GF-D8 (cell line): Measurements from ENCODE around the gene SKA3.
"Not testable (repeated sequence)": the region's sequence is repeated elsewhere in the genome, so short reads cannot be mapped to it uniquely, and the experiment has no call there.

Experiments
- DNase-seq: peaks from one replicate; lab custom pipeline; 2025; lab: John Stamatoyannopoulos, UW

SKA3 gene

DNA sequence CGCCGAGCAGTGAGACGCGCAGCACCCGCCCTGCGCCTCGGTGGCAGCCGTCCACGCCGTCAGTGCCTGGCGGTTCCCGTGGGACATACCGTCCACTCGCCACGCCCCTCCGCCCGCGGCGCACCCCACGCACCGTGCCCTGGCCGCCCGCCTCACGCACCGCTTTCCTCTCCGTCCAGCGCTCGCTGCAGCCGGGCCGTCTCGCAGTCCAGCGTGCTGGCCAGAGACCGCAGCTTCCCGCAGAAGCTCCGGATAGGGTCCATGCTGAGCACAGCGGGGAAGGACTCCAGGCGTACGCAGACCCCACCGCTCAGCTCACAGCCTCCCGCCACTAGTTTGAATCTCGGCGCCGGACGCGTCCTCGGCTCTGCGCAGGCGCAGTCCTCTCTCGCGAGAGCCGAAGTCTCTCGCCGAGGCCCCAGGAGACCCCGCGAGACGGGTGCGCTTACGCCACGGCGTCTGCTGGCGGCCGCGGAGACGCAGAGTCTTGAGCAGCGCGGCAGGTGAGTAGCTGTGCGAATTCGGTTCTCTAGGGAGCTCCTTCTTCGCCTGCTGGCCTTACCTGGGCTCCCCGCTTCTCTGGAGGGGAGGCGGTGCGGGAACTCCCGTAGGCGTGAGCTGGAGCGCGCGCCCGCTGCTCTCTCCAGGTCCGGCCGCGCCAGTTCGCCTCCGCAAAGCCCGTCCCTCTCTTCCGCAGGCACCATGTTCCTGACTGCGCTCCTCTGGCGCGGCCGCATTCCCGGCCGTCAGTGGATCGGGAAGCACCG lies at the start of gene SKA3, which contains the start of gene MRPL57:
Gene SKA3, minus strand, starts transcription at position 338 of the 767 bp plus-strand sequence. Its CDS starts 75 bp downstream, at position 263.
Gene MRPL57, plus strand, starts transcription at position 444 of the 767 bp plus-strand sequence. Its CDS starts 259 bp downstream, at position 703.
- DNase-seq, result peak; percentile 87

DNA sequence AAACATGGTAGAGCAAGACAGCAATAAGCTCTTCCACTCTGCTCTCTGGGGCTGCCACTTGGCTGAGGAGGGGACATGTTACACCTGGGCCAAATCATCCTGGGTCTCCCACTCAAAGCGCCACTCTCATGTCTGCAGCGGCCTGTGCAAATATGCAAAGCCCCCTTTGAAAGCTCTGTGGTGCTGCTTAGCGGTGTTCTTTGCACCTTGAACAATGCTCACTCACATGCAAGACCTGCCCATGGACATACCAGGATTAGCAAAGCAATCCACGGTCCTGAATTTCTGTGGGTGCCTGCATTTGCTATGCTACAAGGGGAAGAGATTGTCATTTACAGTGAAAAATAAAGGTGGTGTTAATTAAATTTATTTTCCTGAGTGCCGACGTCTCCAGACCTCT lies 48.7 kb upstream of the SKA3 start:
- DNase-seq, result no peak

DNA sequence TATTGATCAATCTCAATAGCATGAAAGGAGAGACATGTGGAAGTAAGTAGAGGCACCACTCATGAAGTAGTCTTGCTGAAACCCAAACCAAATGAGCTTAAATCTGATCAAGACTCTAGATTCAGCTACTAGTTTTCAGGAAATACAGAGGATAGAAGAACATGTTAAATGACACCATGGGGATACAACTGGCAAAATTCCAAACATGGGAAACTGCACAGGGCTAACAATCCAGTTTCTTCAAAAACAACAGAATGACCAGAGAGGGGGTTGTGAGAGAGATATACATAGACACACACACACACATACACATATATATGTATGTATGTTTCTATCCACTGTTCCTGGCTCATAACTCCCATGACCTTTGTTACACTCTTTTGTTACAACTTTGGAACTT lies 44.9 kb upstream of the SKA3 start:
- DNase-seq, result no peak

DNA sequence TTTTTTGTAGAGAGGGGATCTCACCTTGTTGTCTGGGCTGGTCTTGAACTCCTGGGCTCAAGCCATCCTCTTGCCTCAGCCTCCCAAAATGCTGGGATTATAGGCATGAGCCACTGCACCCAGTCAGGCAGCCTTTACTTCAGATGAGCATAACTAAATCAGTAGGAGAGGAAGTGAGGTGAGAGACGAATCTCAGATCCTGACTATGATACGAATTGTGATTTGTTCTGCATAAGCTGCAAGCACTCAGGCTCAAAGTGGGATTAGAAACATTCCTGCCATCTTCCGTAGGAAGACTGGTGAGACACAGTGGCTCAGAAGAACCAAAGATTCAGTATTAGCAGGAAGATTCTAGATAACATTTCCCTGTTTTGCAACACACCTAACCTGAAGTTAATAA lies 43.4 kb upstream of the SKA3 start:
- DNase-seq, result not testable (repeated sequence)

DNA sequence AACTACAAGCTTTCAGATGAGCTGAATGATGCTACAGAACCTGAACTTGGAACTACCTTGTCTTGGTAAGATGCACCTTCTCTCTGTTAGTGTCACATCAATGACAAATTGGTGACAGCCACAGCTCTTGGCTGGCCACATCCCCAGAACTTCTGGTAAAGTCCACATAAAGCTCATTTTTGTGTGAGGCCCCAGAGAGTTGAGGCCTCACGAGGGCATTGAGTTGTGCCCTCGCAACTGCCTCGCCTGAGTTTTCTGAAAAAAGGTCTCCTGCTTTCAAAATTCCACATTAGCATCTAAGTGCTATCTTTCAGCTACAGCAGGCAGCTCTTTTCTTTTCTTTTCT lies 42.7 kb upstream of the SKA3 start:
- peak; percentile 90 for DNase-seq

GRCh38 chr13:21218351-21219035 lies 42.1 kb upstream of the SKA3 start:
- DNase-seq, result peak; percentile 97

DNA sequence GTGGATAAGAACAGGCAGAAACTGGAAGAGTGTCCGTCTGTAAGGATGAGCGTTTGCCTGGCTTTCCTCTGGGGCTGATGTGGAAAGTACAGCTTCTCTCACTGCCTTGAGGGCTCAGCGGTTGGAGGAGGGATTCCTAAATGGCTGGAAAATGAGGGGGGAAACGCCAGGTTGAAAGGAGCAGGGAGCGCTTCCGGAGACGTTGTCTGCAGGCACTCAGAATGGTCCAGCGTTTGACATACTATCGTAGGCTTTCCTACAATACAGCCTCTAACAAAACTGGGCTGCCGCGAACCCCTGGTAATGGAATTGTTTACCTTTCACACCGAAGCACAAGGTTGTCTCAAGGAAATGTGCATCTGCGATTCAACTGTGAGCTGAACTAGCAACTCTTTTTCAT lies 40.0 kb upstream of the SKA3 start:
- no peak for DNase-seq

DNA sequence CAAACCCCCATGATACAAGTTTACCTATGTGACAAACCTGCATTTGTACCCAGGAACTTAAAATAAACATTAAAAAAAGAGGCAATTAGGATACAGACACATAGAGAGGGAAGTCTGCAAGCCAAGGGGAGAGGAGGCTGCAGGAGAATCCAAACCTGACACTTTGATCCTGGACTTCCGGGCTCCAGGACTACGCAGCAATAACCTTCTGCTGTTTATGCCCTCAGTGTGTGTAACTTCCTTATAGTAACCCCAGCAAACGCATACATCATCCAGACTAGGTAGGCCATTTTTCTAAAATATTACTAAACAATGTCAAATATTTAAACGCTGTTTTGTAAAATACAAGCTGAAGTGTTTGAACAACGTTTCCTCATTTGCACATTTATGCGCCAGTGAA lies 39.1 kb upstream of the SKA3 start:
- DNase-seq, result not testable (repeated sequence)

- no peak for DNase-seq
Measured at GRCh38 chr13:21212138-21212775, 35.9 kb upstream of the SKA3 start.

- DNase-seq, result no peak
Measured at GRCh38 chr13:21208652-21209154, 32.4 kb upstream of the SKA3 start.

- no peak for DNase-seq
Measured at GRCh38 chr13:21202767-21203531, 26.6 kb upstream of the SKA3 start.

GRCh38 chr13:21201456-21202190 lies 25.3 kb upstream of the SKA3 start:
- DNase-seq, result not testable (repeated sequence)

- DNase-seq, result not testable (repeated sequence)
Measured at GRCh38 chr13:21198391-21198790, 22.0 kb upstream of the SKA3 start.

GRCh38 chr13:21197606-21198225 lies 21.4 kb upstream of the SKA3 start:
- not testable (repeated sequence) for DNase-seq

DNA sequence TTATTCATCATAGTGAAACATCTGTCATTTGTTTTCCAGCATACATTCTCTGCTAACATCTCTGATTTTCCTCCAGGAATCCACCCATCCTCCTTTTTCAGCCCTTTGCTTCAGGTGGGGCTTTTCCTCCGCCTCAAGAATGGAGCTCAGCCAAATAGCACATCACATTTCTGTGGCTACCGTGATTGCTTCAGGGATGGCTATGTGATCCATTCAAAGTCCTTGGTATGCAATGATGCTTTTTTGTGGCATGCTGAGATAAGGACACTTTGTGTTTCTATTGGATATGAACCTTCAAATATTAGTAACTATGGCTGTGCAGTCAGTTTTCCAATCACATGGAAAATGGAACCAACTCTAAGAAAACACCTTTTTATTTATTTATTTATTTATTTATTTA lies 18.4 kb upstream of the SKA3 start:
- not testable (repeated sequence) for DNase-seq

- DNase-seq, result not testable (repeated sequence)
Measured at GRCh38 chr13:21186410-21186809, 10.1 kb upstream of the SKA3 start.

DNA sequence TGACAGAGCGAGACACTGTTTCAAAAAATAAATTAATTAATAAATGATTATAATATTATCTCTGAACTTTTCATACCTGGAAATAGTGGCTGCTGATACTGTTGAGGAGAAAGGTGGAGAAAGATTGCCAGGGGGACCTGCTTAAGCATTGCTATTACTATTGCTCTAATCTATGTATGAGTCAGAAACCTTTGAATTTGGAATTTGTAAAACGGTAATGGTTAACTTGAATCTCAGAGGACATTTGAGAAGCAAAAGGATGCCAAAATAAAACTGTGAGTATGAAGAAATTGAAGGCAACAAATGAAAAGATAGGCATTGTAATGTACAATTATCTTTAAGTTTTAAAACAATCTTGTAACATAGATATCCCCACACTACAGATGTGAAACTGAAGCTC lies 5.3 kb upstream of the SKA3 start:
- DNase-seq, result no peak

GRCh38 chr13:21176982-21177284 lies 581 bp upstream of the SKA3 start:
- DNase-seq, result no peak

GRCh38 chr13:21175656-21176214 lies 617 bp downstream of the SKA3 start:
- peak; percentile 40 for DNase-seq

DNA sequence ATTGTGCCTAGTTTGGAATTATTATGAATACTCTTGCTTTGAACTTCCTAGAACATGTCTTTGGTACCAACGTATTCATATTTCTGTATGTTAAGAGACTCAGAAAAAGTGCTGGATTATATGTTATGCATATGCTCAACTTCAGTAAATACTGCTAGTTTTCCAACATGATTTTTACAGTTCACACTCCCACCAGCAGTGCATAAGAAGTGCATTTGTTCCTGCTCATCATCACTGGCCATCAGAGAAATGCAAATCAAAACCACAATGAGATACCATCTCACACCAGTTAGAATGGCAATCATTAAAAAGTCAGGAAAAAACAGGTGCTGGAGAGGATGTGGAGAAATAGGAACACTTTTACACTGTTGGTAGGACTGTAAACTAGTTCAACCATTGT lies 2.6 kb downstream of the SKA3 start:
- DNase-seq, result not testable (repeated sequence)

DNA sequence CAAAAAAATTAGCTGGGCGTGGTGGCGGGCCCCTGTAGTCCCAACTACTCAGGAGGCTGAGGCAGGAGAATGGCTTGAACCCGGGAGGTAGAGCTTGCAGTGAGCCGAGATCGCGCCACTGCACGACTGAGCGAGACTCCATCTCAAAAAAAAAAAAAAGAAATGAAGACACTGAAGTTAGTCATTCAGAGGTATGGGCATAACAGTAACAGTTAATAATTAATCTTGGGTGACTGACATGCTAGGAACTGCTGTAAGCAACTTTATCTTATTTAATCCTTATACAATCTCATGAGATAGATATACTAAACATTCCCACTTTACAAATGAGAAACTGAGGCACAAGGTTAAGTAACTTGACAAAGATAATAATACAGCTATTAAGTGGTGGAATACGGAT lies 4.9 kb downstream of the SKA3 start:
- no peak for DNase-seq
